ENCODE data around the gene LCN6. TPM values are rescaled to one million over a fixed set of nuclear protein-coding genes. Genes with fewer than 3 reads are reported as not detected.

The LCN6 gene
- total and polyA plus RNA-seq, 10 of the 15 experiments (the other 5 are each of a cell fraction or from before 2014, with no cell fraction given), result not detected

DNA sequence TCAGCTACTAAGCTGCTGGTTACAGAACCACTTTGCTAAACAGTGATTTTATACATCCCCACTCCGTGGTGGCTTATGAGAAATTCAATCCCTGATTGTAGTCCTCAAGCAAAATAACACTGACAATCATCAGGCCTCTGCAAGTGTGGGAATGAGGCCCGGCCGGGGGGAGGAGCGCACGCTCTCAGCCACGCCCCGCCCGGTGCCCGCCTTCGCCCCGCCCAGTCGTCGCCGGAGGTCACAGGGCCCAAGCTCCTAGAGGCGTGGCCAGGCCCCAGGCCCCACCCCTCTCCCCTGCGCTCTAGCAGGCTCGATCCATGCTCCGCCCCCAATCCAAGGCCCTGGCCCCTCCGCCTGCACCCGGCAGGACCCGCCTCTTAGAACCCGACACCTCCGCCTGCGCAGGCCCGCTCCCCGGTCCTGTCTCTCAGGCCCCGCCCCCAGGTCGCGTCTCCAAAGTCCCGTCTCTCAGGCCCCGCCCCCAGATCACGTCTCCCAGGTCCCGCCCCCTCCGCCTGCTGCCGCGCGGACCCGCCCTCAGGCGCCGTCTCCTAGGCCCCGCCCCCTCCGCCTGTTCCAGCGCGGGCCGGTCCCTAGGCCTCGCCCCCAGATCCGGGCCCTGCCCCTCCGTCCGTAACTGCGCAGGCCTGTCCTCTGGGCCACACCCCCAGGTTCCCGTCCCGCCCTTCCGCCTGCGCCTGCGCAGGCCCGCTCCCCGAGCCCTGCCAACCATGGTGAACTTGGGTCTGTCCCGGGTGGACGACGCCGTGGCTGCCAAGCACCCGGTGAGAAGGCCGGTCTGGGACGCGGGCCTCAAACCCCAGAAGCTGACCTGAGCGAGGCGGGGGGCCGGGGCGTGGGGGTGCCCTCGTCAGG lies 42.6 kb upstream of the LCN6 start, which contains the start of gene TMEM141 (continued):
- TF ChIP-seq, protein P1, sequence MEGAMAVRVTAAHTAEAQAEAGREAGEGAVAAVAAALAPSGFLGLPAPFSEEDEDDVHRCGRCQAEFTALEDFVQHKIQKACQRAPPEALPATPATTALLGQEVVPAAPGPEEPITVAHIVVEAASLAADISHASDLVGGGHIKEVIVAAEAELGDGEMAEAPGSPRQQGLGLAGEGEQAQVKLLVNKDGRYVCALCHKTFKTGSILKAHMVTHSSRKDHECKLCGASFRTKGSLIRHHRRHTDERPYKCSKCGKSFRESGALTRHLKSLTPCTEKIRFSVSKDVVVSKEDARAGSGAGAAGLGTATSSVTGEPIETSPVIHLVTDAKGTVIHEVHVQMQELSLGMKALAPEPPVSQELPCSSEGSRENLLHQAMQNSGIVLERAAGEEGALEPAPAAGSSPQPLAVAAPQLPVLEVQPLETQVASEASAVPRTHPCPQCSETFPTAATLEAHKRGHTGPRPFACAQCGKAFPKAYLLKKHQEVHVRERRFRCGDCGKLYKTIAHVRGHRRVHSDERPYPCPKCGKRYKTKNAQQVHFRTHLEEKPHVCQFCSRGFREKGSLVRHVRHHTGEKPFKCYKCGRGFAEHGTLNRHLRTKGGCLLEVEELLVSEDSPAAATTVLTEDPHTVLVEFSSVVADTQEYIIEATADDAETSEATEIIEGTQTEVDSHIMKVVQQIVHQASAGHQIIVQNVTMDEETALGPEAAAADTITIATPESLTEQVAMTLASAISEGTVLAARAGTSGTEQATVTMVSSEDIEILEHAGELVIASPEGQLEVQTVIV (IDR thresholded peaks at IDR 0.05; ENCODE audit: borderline replicate concordance, partially characterized antibody), result no peak
- TF ChIP-seq, protein P2, sequence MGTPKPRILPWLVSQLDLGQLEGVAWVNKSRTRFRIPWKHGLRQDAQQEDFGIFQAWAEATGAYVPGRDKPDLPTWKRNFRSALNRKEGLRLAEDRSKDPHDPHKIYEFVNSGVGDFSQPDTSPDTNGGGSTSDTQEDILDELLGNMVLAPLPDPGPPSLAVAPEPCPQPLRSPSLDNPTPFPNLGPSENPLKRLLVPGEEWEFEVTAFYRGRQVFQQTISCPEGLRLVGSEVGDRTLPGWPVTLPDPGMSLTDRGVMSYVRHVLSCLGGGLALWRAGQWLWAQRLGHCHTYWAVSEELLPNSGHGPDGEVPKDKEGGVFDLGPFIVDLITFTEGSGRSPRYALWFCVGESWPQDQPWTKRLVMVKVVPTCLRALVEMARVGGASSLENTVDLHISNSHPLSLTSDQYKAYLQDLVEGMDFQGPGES (IDR thresholded peaks at IDR 0.05), result no peak
- TF ChIP-seq E2F8 (IDR thresholded peaks at IDR 0.05; ENCODE audit: low read depth, partially characterized antibody) (no peak), RFX5 (IDR thresholded peaks at IDR 0.05; ENCODE audit: low read depth, low read length) (no peak), ZNF622 (IDR thresholded peaks at IDR 0.05) (no peak), FOXK2 (IDR thresholded peaks at IDR 0.05) (no peak), MTA2 (IDR thresholded peaks at IDR 0.05; ENCODE audit: low read depth) (no peak), SUPT20H (IDR thresholded peaks at IDR 0.05; ENCODE audit: borderline replicate concordance, control insufficient read depth, low read depth, low read length) (no peak), GATAD2B (conservative IDR thresholded peaks at IDR 0.05; ENCODE audit: low read depth) (no peak), SREBF2 (IDR thresholded peaks at IDR 0.05; ENCODE audit: low read length) (no peak), SIN3A (IDR thresholded peaks at IDR 0.05; ENCODE audit: low read depth, low read length) (no peak), RB1 (IDR thresholded peaks at IDR 0.05; ENCODE audit: borderline replicate concordance) (no peak), JUND (IDR thresholded peaks at IDR 0.05; ENCODE audit: low read depth, low read length) (no peak), EED (IDR thresholded peaks at IDR 0.05; ENCODE audit: low read depth) (no peak), SMAD5 (IDR thresholded peaks at IDR 0.05; ENCODE audit: low read depth) (no peak), ETV6 (conservative IDR thresholded peaks at IDR 0.05 in 1 of 2, IDR thresholded peaks at IDR 0.05 in 1 of 2; ENCODE audit: borderline replicate concordance in 1 of 2, low read depth in 1 of 2) (no peak), NFXL1 (IDR thresholded peaks at IDR 0.05; ENCODE audit: borderline replicate concordance) (no peak), CBX5 (IDR thresholded peaks at IDR 0.05; ENCODE audit: low read depth) (no peak), ATF7 (IDR thresholded peaks at IDR 0.05; ENCODE audit: low read depth) (no peak)
- TF ChIP-seq, protein P3, sequence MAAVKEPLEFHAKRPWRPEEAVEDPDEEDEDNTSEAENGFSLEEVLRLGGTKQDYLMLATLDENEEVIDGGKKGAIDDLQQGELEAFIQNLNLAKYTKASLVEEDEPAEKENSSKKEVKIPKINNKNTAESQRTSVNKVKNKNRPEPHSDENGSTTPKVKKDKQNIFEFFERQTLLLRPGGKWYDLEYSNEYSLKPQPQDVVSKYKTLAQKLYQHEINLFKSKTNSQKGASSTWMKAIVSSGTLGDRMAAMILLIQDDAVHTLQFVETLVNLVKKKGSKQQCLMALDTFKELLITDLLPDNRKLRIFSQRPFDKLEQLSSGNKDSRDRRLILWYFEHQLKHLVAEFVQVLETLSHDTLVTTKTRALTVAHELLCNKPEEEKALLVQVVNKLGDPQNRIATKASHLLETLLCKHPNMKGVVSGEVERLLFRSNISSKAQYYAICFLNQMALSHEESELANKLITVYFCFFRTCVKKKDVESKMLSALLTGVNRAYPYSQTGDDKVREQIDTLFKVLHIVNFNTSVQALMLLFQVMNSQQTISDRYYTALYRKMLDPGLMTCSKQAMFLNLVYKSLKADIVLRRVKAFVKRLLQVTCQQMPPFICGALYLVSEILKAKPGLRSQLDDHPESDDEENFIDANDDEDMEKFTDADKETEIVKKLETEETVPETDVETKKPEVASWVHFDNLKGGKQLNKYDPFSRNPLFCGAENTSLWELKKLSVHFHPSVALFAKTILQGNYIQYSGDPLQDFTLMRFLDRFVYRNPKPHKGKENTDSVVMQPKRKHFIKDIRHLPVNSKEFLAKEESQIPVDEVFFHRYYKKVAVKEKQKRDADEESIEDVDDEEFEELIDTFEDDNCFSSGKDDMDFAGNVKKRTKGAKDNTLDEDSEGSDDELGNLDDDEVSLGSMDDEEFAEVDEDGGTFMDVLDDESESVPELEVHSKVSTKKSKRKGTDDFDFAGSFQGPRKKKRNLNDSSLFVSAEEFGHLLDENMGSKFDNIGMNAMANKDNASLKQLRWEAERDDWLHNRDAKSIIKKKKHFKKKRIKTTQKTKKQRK (IDR thresholded peaks at IDR 0.05; ENCODE audit: low read depth, low read length), result no peak
